Upper lobe of left lung (tissue), 6 donors: ENCODE results near the gene RNF25. TPM values are rescaled to one million over a fixed set of nuclear protein-coding genes. Genes with fewer than 3 reads are reported as not detected.

Source experiments
- ATAC-seq, 2 donors: fragments of 200-7000 bp; cut with Tn5 transposase; one replicate each; pipeline ENCODE4 v1.9.1; 2022; ENCODE audit warnings: mild to moderate bottlenecking in 2 of 2, moderate library complexity in 2 of 2; ENCODE audit not compliant: low FRiP score in 2 of 2
- DNase-seq, 2 donors: peaks; one replicate each; pipeline ENCODE4 v3.0.0-alpha.2; 2019 to 2020
- H3K27ac ChIP-seq, 4 donors: fragments of 200-600 bp; sonication (generic); one replicate each; pipeline ENCODE4 v1.5.1; 2016 to 2019
- H3K27me3 ChIP-seq, 4 donors: fragments of 200-600 bp; sonication (generic); one replicate each; pipeline ENCODE4 v1.5.1; 2017 to 2019
- H3K36me3 ChIP-seq, 4 donors: fragments of 200-600 bp; sonication (generic); one replicate each; pipeline ENCODE4 v1.5.1; 2016 to 2019
- H3K4me1 ChIP-seq, 4 donors: fragments of 200-600 bp; sonication (generic); one replicate each; pipeline ENCODE4 v1.5.1; 2018 to 2019
- H3K4me3 ChIP-seq, 4 donors: fragments of 200-600 bp; sonication (generic); one replicate each; pipeline ENCODE4 v1.5.1; 2017 to 2019; ENCODE audit warnings: mild to moderate bottlenecking in 2 of 4, moderate library complexity in 1 of 4
- H3K9me3 ChIP-seq, 4 donors: fragments of 200-600 bp; sonication (generic); one replicate each; pipeline ENCODE4 v1.5.1; 2018 to 2019
- EP300 ChIP-seq, 4 donors: sonication (generic); formaldehyde crosslinking; IDR thresholded peaks; one replicate each; pipeline ENCODE4 v1.5.1; 2017; ENCODE audit warnings: antibody characterized with exemption in 4 of 4, control low read depth in 2 of 4
- POLR2A ChIP-seq, 4 donors: fragments of 450-650 bp; IDR thresholded peaks; one replicate each; pipeline ENCODE4 v1.5.1; 2016 to 2017; ENCODE audit warnings: antibody characterized with exemption in 4 of 4, mild to moderate bottlenecking in 2 of 4
- POLR2AphosphoS5 ChIP-seq, 2 donors: sonication (generic); formaldehyde crosslinking; IDR thresholded peaks; one replicate each; pipeline ENCODE4 v1.5.1; 2017; ENCODE audit warnings: antibody characterized with exemption in 2 of 2
- WGBS, 2 donors: methylation state at CpG; one replicate each; pipeline ENCODE4 v1.1.5; 2017 to 2018; 5-methylcytosine and 5-hydroxymethylcytosine counted together
- total RNA-seq, 6 donors: library from RNA; depleted of rRNA in 4 of 6; stranded (reverse); fragments of >200 nt in 4 of 6; gene quantifications; one replicate each; pipeline versions ENCODE4 v1.1.0 to v1.2.1, GENCODE V29; 2016 to 2021
- TF ChIP-seq, protein P1 (sequence below), 6 experiments: fragments of 450-650 bp in 4 of 6; fragments of 200-600 bp in 2 of 6; sonication (generic) in 2 of 6; IDR thresholded peaks; one replicate each; pipeline ENCODE4 v1.5.1; 2016 to 2019; ENCODE audit warnings: antibody characterized with exemption in 6 of 6
- donor health status: DM: no; HTN: no; CAD: no; lungs with moderate emphysema.
- donor health status: DM: no; HTN: yes; CAD: no; lungs with severe emphysema.

The RNF25 gene, protein sequence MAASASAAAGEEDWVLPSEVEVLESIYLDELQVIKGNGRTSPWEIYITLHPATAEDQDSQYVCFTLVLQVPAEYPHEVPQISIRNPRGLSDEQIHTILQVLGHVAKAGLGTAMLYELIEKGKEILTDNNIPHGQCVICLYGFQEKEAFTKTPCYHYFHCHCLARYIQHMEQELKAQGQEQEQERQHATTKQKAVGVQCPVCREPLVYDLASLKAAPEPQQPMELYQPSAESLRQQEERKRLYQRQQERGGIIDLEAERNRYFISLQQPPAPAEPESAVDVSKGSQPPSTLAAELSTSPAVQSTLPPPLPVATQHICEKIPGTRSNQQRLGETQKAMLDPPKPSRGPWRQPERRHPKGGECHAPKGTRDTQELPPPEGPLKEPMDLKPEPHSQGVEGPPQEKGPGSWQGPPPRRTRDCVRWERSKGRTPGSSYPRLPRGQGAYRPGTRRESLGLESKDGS
- 10 to 100 TPM in 5 of 6 donors, 1 to 10 TPM in 1; 7.3 to 25.7 (median 17.8) TPM for total RNA-seq

DNA sequence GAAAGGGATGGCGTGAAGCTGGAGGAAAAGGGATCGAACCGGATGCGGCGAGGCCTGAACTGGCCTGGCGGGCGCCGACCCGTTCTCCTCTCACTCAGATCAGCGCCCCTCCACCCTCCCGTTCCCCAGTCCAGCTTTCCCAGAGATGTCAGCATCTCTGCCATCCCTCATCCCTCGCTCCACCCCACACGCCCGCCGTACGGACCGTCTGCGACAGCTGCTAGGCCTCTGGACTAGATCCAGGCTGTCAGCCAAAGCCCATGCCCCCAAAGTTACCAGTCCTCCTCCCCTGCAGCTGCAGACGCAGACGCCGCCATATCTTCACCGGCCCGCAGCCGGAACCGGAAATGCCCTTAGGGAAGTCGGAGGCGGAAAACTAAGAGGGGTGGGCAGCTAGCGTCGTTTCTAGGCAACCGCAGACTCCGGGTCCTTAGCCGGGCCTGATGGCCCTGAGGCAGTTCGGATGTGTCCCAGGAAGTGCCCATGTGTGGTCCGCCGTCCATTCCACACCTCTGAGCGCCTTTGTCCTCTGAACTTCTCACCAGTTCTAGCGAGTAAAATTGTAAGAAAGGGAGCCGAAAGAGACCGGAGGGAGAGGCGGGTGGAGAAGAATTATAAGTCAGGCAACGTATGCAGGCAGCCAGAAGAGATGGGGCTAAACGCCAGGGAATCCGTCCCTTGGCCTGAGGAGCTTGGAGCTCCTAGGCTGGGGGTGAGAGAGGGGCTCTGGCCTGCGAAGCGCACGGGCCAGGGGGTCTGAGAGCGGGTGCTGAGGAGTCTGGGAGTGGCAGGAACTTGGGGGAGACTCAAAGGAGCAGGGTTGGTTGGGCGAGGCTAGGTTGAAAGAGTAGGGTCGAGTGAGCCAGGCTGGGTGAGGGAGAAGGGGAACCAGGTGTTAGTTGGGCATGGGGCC is at the start of gene RNF25, which contains the start of gene STK36:
Gene RNF25, minus strand, starts transcription at position 349 of the 913 bp plus-strand sequence. Its CDS starts 32 bp downstream, at position 317.
Gene STK36, plus strand, starts transcription at position 433 of the 913 bp plus-strand sequence. CDS start 744 bp downstream, outside the sequence.
- H3K36me3 ChIP-seq = peaks cover 7 to 35% (median 13%) of the 10 kb centered on the region in 4 donors
- peaks cover 13 to 19% (median 16%) of the 10 kb centered on the region in 4 donors for H3K4me1 ChIP-seq
- DNase-seq (peak; percentile 87 to 88), ATAC-seq (peak; percentile 94 to 97)
- H3K27ac ChIP-seq = peak within 1 kb of the TSS; percentile 64 to 81 (median 74)
- H3K9me3 ChIP-seq = no peaks in the 10 kb centered on the region
- 1 to 2% methylated on average over 44 to 48 of the region's 49 CpGs for WGBS, 2 donors
- TF ChIP-seq POLR2A (IDR thresholded peaks at IDR 0.05) (peak in 3 of 4 donors; percentile 51 to 80 (median 65)), EP300 (IDR thresholded peaks at IDR 0.05) (no peak), POLR2AphosphoS5 (IDR thresholded peaks at IDR 0.05) (peak; percentile 87 to 90)
- TF ChIP-seq, protein P1, sequence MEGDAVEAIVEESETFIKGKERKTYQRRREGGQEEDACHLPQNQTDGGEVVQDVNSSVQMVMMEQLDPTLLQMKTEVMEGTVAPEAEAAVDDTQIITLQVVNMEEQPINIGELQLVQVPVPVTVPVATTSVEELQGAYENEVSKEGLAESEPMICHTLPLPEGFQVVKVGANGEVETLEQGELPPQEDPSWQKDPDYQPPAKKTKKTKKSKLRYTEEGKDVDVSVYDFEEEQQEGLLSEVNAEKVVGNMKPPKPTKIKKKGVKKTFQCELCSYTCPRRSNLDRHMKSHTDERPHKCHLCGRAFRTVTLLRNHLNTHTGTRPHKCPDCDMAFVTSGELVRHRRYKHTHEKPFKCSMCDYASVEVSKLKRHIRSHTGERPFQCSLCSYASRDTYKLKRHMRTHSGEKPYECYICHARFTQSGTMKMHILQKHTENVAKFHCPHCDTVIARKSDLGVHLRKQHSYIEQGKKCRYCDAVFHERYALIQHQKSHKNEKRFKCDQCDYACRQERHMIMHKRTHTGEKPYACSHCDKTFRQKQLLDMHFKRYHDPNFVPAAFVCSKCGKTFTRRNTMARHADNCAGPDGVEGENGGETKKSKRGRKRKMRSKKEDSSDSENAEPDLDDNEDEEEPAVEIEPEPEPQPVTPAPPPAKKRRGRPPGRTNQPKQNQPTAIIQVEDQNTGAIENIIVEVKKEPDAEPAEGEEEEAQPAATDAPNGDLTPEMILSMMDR (IDR thresholded peaks at IDR 0.05) = peak in 1 of 6 experiments; percentile 9
- H3K4me3 ChIP-seq = peak within 1 kb of the TSS; percentile 65 to 87 (median 84)
- H3K27me3 ChIP-seq = no peaks in the 10 kb centered on the region

DNA sequence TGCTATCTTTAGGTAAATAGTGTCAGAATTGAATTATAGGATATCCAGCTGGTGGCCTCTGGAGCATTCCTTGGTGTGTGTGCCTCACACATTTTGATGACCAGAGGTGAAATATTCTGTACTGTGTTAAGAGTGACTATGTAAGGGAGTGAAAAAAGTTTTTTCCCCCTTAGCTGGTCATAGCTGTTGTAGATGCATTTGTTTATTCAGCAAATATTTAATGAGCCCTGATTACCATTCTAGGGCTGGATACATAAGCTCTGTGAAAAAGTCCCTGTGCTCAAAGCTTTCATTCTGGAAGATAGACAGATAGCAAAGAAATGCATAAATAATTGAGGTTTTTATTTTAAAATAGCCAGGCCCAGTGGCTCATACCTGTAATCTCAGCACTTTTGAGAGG is 49.7 kb upstream of the RNF25 start:
- no peak for DNase-seq
- no peaks in the 10 kb centered on the region for H3K27me3 ChIP-seq
- no peak overlapping the region for H3K27ac ChIP-seq
- no peak for TF ChIP-seq EP300 (IDR thresholded peaks at IDR 0.05)
- no peak for TF ChIP-seq POLR2A (IDR thresholded peaks at IDR 0.05)
- no peak for TF ChIP-seq POLR2AphosphoS5 (IDR thresholded peaks at IDR 0.05)
- peaks cover 0 to 15% (median 9%) of the 10 kb centered on the region in 4 donors for H3K9me3 ChIP-seq
- H3K36me3 ChIP-seq = peaks cover 0 to under 1% (median 0%) of the 10 kb centered on the region in 4 donors
- peaks cover 0 to 15% (median 4%) of the 10 kb centered on the region in 4 donors for H3K4me1 ChIP-seq
- no peak for ATAC-seq
- no peak overlapping the region for H3K4me3 ChIP-seq

DNA sequence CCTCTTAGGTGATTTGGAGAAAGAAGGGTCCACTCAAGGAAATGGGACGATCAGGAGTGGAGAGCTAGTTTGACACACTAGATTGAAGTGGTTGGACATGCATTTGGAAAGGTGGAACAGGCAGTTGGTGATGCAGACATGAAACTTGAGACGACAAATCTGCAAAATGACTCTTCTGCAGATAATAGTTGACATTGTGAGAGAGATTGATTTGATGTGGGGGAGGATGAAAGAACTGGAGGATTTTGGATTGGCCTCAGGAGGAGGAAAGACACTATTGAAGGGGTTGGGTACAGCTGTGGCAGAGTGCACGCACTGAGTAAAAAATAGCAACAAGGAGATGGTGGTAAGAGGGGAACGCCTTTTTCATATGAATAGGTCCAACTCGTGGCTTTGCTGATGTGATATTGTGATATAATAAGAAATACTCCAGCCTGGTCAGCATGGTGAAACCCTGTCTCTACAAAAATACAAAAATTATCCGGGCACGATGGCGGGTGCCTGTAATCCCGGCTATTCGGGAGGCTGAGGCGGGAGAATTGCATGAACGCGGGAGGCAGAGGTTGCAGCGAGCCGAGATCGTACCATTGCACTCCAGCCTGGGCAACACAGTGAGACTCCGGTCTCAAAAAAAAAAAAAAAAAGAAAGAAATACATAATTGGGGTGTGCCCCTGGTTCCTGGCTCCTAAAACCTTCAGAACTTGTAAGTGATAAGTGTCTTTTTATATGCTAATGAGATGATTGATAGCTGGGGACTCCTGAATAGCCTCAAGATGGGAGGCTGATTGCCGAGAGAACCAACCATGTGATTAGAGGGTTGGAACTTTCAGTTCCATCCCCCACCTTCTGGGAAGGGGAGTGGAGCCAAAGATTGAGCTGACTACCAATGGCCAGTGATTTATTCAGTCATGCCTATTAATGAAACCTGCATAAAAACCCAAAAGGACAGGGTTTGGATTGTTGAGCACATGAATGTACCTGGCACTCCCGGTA is 48.5 kb upstream of the RNF25 start:
- H3K36me3 ChIP-seq = peaks cover 0 to 8% (median 1%) of the 10 kb centered on the region in 4 donors
- 91 to 93% methylated on average over 19 of the region's 19 CpGs for whole genome bisulfite sequencing, 2 donors
- H3K27ac ChIP-seq = no peak overlapping the region
- ATAC-seq (no peak), DNase-seq (no peak)
- H3K27me3 ChIP-seq = no peaks in the 10 kb centered on the region
- H3K9me3 ChIP-seq = peaks cover 0 to 4% (median 0%) of the 10 kb centered on the region in 4 donors
- no peak for TF ChIP-seq EP300 (IDR thresholded peaks at IDR 0.05)
- TF ChIP-seq, protein P1 (IDR thresholded peaks at IDR 0.05) = no peak
- TF ChIP-seq POLR2AphosphoS5 (IDR thresholded peaks at IDR 0.05) = no peak
- no peak for TF ChIP-seq POLR2A (IDR thresholded peaks at IDR 0.05)
- peaks cover 0 to 15% (median 4%) of the 10 kb centered on the region in 4 donors for H3K4me1 ChIP-seq
- no peak overlapping the region for H3K4me3 ChIP-seq

DNA sequence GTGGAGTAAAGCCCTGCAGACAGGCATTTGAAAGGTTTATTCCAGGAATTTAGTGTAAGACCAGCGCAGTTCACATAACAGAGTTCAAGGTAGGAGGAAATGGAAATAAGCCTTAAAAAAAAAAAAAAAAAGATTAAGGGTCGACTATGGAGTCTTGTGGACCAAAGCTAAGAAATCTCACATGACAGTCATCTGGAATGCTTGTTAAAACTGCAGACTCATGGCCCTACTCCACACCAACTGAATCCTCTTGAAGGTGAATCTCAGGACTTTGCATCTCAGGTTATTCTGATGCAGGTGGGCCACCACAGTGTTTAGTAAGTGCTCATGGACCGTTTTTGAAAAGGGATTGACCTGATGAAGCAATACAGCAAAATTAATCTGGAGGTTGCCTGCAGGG is 47.7 kb upstream of the RNF25 start:
- peaks cover 0 to 15% (median 4%) of the 10 kb centered on the region in 4 donors for H3K4me1 ChIP-seq
- WGBS, 2 donors = 77 to 79% methylated on average over 3 of the region's 3 CpGs
- ATAC-seq (no peak), DNase-seq (no peak)
- H3K27ac ChIP-seq = no peak overlapping the region
- H3K9me3 ChIP-seq = no peaks in the 10 kb centered on the region
- no peak overlapping the region for H3K4me3 ChIP-seq
- peaks cover 0 to 8% (median 1%) of the 10 kb centered on the region in 4 donors for H3K36me3 ChIP-seq
- TF ChIP-seq POLR2A (IDR thresholded peaks at IDR 0.05) (no peak), POLR2AphosphoS5 (IDR thresholded peaks at IDR 0.05) (no peak), EP300 (IDR thresholded peaks at IDR 0.05) (no peak)
- TF ChIP-seq, protein P1 (IDR thresholded peaks at IDR 0.05) = no peak
- H3K27me3 ChIP-seq = no peaks in the 10 kb centered on the region
